Neutrophil (primary cell): ENCODE measurements around the gene FLVCR2.

Source experiments
- H3K27ac ChIP-seq: fragments of 200-600 bp; sonication (generic); 2 replicates; pipeline ENCODE4 v1.5.1; 2016; ENCODE audit warnings: mild to moderate bottlenecking, moderate library complexity
- H3K27me3 ChIP-seq: fragments of 200-600 bp; sonication (generic); 2 replicates; pipeline ENCODE4 v1.6.0; 2016; ENCODE audit warnings: mild to moderate bottlenecking
- H3K36me3 ChIP-seq: fragments of 200-600 bp; sonication (generic); 2 replicates; pipeline ENCODE4 v1.5.1; 2017
- H3K4me1 ChIP-seq, 2 experiments: fragments of 200-600 bp in 1 of 2; sonication (generic) in 1 of 2; 1 replicate in 1 of 2; 2 replicates in 1 of 2; pipeline versions ENCODE4 v1.5.1 to v1.6.1; 2013 to 2016; ENCODE audit warnings: low read depth in 1 of 2, low read length in 1 of 2, mild to moderate bottlenecking in 1 of 2, moderate library complexity in 1 of 2; ENCODE audit not compliant: control insufficient read depth in 1 of 2, insufficient read depth in 1 of 2
- H3K4me3 ChIP-seq, 2 experiments: fragments of 200-600 bp in 1 of 2; sonication (generic) in 1 of 2; 1 replicate in 1 of 2; 2 replicates in 1 of 2; pipeline ENCODE4 v1.5.1; 2013 to 2016; ENCODE audit warnings: low read depth in 1 of 2, low read length in 1 of 2, mild to moderate bottlenecking in 1 of 2, moderate library complexity in 1 of 2
- H3K9me3 ChIP-seq: fragments of 200-600 bp; sonication (generic); 2 replicates; pipeline ENCODE4 v1.5.1; 2016
- CTCF ChIP-seq: fragments of 200-600 bp; sonication (generic); IDR thresholded peaks from 2 replicates; pipeline ENCODE4 v1.5.1; 2016; ENCODE audit warnings: antibody characterized with exemption

FLVCR2 gene

GRCh38 chr14:75537071-75537470 lies 41.3 kb upstream of the FLVCR2 start:
- H3K27ac ChIP-seq = no peak overlapping the region

DNA sequence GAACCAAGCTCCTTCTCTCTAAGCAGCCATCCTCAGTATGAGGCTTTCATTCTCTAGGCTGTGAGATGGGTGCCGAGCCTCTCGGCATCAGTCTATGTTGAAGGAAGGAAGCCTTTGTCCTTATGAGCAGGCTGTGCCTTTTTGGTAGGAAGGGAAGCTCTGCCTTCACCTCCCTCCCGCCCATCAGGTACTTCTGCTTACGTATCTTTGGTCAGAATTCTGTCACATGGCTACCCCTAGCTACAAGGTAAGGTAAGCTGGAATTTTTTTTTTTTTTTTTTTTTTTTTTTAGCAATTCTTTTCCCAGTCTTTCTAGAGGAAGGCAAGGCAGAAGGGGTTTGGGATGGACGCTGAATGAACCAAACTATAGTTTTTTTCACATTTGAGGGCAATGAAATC lies 39.3 kb upstream of the FLVCR2 start:
- H3K36me3 ChIP-seq = no peaks in the 10 kb centered on the region
- H3K27ac ChIP-seq = no peak overlapping the region
- H3K4me3 ChIP-seq = no peak overlapping the region
- no peaks in the 10 kb centered on the region for H3K27me3 ChIP-seq
- no peak for TF ChIP-seq CTCF
- peaks cover 23 to 25% of the 10 kb centered on the region in 2 experiments for H3K4me1 ChIP-seq
- H3K9me3 ChIP-seq = no peaks in the 10 kb centered on the region

More at GRCh38 chr14:75537071-75537470, 41.3 kb upstream of the FLVCR2 start:
- Histone ChIP-seq H3K36me3 (no peaks in the 10 kb centered on the region), H3K4me1 (peaks cover 5 to 8% of the 10 kb centered on the region in 2 experiments), H3K4me3 (no peak overlapping the region), H3K9me3 (no peaks in the 10 kb centered on the region), H3K27me3 (no peaks in the 10 kb centered on the region)
- no peak for TF ChIP-seq CTCF

- Histone ChIP-seq H3K4me3 (no peak overlapping the region), H3K9me3 (no peaks in the 10 kb centered on the region), H3K36me3 (no peaks in the 10 kb centered on the region), H3K27me3 (no peaks in the 10 kb centered on the region), H3K4me1 (peaks cover 23 to 25% of the 10 kb centered on the region in 2 experiments), H3K27ac (no peak overlapping the region)
- no peak for TF ChIP-seq CTCF
Observed at GRCh38 chr14:75539561-75540478, 38.6 kb upstream of the FLVCR2 start.

- TF ChIP-seq CTCF = no peak
- Histone ChIP-seq H3K27me3 (no peaks in the 10 kb centered on the region), H3K4me1 (peaks cover 23 to 25% of the 10 kb centered on the region in 2 experiments), H3K9me3 (no peaks in the 10 kb centered on the region), H3K36me3 (no peaks in the 10 kb centered on the region), H3K4me3 (no peak overlapping the region), H3K27ac (no peak overlapping the region)
Observed at GRCh38 chr14:75540479-75540851, 38.0 kb upstream of the FLVCR2 start.

GRCh38 chr14:75542588-75543091 lies 35.8 kb upstream of the FLVCR2 start:
- peak overlapping the region; percentile 50 to 60 for H3K4me3 ChIP-seq
- no peak for TF ChIP-seq CTCF
- H3K36me3 ChIP-seq = peaks cover 18% of the 10 kb centered on the region
- no peaks in the 10 kb centered on the region for H3K9me3 ChIP-seq
- H3K27ac ChIP-seq = peak overlapping the region; percentile 95
- H3K27me3 ChIP-seq = no peaks in the 10 kb centered on the region
- H3K4me1 ChIP-seq = peaks cover 23 to 25% of the 10 kb centered on the region in 2 experiments
